ENCODE data around the gene MRPL57.
"Not testable (repeated sequence)": the region's sequence is repeated elsewhere in the genome, so short reads cannot be mapped to it uniquely, and the experiment has no call there.

Gene MRPL57

DNA sequence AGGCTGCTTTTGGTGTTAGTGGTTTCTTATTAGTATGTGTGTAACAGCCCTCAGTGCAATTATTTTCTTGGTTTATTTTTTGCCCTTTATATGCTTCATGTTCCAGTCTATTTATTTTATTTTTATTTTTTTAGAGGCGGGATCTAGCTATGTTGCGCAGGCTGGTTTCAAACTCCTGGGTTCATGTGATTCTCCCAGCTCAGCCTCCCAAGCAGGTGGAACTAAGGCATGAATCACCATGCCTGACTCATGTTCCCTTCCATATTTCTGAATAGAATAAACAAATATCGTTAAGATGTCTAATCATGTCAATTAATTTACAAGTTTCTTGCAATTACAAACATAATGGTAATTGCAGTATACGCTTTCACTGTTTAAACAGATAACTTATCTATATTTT, 11.8 kb upstream of the MRPL57 start:
- H3K27ac ChIP-seq, result no peak overlapping the region

DNA sequence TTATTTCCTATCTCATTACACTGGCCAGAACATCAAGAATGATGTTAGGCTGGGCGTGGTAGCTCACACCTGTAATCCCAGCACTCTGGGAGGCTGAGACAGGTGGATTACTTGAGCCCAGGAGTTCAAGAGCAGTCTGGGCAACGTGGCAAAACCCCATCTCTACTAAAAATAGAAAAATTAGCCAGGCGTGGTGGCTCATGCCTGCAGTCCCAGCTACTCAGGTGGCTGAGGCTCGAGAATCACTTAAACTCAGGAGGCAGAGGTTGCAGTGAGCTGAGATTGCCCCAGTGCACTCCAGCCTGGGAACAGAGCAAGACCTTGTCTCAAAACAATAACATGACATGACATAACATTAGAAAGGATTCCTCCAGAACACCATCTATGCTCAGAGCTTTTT, 10.9 kb upstream of the MRPL57 start:
- not testable (repeated sequence) for H3K27ac ChIP-seq

More for the DNA sequence above, 11.8 kb upstream of the MRPL57 start:
- TF ChIP-seq ZFX (IDR thresholded peaks at IDR 0.05; ENCODE audit: borderline replicate concordance), result no peak
- TF ChIP-seq, protein P1, sequence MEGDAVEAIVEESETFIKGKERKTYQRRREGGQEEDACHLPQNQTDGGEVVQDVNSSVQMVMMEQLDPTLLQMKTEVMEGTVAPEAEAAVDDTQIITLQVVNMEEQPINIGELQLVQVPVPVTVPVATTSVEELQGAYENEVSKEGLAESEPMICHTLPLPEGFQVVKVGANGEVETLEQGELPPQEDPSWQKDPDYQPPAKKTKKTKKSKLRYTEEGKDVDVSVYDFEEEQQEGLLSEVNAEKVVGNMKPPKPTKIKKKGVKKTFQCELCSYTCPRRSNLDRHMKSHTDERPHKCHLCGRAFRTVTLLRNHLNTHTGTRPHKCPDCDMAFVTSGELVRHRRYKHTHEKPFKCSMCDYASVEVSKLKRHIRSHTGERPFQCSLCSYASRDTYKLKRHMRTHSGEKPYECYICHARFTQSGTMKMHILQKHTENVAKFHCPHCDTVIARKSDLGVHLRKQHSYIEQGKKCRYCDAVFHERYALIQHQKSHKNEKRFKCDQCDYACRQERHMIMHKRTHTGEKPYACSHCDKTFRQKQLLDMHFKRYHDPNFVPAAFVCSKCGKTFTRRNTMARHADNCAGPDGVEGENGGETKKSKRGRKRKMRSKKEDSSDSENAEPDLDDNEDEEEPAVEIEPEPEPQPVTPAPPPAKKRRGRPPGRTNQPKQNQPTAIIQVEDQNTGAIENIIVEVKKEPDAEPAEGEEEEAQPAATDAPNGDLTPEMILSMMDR (IDR thresholded peaks at IDR 0.05), result no peak

DNA sequence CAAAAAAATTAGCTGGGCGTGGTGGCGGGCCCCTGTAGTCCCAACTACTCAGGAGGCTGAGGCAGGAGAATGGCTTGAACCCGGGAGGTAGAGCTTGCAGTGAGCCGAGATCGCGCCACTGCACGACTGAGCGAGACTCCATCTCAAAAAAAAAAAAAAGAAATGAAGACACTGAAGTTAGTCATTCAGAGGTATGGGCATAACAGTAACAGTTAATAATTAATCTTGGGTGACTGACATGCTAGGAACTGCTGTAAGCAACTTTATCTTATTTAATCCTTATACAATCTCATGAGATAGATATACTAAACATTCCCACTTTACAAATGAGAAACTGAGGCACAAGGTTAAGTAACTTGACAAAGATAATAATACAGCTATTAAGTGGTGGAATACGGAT, 5.0 kb upstream of the MRPL57 start:
- no peak overlapping the region for H3K27ac ChIP-seq
- TF ChIP-seq ZFX (IDR thresholded peaks at IDR 0.05; ENCODE audit: borderline replicate concordance), result no peak
- TF ChIP-seq, protein P1 (IDR thresholded peaks at IDR 0.05), result no peak

DNA sequence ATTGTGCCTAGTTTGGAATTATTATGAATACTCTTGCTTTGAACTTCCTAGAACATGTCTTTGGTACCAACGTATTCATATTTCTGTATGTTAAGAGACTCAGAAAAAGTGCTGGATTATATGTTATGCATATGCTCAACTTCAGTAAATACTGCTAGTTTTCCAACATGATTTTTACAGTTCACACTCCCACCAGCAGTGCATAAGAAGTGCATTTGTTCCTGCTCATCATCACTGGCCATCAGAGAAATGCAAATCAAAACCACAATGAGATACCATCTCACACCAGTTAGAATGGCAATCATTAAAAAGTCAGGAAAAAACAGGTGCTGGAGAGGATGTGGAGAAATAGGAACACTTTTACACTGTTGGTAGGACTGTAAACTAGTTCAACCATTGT, 2.7 kb upstream of the MRPL57 start:
- not testable (repeated sequence) for H3K27ac ChIP-seq

DNA sequence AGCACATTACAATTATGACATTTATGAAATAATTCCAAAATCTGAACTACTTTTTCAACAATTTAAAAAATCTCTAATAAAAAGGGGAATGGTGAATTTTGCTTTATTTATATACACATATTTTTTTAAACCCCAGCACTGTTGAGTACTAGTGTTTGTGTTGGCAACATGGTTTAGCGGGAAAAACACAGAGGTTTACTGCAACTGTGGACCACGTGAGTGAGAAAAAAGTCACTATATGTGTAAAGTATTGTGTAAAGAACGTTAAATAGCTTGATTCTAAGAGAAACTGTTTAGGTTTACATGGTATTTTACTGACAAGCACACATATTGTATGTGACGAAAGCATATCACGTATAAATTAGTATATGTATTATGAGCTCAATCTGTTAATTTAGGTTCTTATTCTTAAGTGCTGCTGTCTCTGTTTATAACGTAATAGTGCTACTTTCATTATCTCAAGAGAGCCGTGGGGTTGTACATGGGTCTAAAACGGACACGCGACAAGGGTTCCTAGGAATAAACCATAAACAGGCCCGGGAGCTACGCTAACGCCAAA, 723 bp upstream of the MRPL57 start:
- H3K27ac ChIP-seq, result peak overlapping the region; percentile 96
- TF ChIP-seq ZFX (IDR thresholded peaks at IDR 0.05; ENCODE audit: borderline replicate concordance), result no peak
- TF ChIP-seq, protein P1 (IDR thresholded peaks at IDR 0.05), result no peak

DNA sequence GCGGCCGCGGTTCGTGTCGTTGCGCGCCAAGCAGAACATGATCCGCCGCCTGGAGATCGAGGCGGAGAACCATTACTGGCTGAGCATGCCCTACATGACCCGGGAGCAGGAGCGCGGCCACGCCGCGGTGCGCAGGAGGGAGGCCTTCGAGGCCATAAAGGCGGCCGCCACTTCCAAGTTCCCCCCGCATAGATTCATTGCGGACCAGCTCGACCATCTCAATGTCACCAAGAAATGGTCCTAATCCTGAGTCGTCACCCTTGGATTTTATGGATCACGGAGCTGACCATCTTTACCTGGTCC, 475 bp downstream of the MRPL57 start:
- H3K27ac ChIP-seq, result peak overlapping the region; percentile 96
- TF ChIP-seq, protein P1 (IDR thresholded peaks at IDR 0.05), result no peak
- no peak for TF ChIP-seq ZFX (IDR thresholded peaks at IDR 0.05; ENCODE audit: borderline replicate concordance)

DNA sequence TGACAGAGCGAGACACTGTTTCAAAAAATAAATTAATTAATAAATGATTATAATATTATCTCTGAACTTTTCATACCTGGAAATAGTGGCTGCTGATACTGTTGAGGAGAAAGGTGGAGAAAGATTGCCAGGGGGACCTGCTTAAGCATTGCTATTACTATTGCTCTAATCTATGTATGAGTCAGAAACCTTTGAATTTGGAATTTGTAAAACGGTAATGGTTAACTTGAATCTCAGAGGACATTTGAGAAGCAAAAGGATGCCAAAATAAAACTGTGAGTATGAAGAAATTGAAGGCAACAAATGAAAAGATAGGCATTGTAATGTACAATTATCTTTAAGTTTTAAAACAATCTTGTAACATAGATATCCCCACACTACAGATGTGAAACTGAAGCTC, 5.2 kb downstream of the MRPL57 start:
- TF ChIP-seq ZFX (IDR thresholded peaks at IDR 0.05; ENCODE audit: borderline replicate concordance), result no peak
- TF ChIP-seq, protein P1 (IDR thresholded peaks at IDR 0.05), result no peak
- no peak overlapping the region for H3K27ac ChIP-seq

DNA sequence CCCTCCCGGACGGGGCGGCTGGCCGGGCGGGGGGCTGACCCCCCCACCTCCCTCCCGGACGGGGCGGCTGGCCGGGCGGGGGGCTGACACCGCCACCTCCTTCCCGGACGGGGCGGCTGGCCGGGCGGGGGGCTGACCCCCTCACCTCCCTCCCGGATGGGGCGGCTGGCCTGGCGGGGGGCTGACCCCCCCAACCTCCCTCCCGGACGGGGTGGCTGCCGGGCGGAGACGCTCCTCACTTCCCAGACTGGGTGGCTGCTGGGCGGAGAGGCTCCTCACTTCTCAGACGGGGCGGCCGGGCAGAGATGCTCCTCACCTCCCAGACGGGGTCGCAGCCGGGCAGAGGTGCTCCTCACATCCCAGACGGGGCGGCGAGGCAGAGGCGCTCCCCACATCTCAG, 10.0 kb downstream of the MRPL57 start:
- not testable (repeated sequence) for H3K27ac ChIP-seq

DNA sequence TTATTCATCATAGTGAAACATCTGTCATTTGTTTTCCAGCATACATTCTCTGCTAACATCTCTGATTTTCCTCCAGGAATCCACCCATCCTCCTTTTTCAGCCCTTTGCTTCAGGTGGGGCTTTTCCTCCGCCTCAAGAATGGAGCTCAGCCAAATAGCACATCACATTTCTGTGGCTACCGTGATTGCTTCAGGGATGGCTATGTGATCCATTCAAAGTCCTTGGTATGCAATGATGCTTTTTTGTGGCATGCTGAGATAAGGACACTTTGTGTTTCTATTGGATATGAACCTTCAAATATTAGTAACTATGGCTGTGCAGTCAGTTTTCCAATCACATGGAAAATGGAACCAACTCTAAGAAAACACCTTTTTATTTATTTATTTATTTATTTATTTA, 18.3 kb downstream of the MRPL57 start:
- H3K27ac ChIP-seq, result not testable (repeated sequence)

DNA sequence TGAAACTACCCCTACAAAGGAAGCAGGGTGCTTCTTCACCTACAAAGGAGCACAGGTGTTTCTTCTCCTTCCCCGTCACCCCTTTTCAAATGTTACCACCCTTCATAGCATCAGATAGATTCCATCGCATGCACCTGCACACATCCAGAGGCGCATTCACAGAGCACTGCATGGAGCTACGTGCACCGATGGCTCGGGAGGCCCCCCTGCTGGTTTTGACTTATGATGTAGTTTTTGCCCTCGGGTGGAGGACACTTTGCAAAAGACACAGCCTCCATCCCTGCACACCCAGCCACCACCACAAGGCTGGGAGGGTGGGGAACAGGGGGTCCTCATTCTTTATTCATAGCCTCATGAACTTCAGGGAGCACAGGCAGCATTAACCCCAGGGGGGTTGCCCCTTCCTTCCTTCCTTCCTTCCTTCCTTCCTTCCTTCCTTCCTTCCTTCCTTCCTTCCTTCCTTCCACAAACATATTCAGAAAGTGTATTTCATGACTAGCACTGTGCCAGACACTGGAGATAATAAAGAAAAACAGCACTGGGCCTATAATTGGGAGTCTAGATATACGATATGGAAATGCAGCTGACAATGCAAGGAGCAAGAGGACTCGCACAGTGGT, 21.3 kb downstream of the MRPL57 start:
- not testable (repeated sequence) for H3K27ac ChIP-seq

DNA sequence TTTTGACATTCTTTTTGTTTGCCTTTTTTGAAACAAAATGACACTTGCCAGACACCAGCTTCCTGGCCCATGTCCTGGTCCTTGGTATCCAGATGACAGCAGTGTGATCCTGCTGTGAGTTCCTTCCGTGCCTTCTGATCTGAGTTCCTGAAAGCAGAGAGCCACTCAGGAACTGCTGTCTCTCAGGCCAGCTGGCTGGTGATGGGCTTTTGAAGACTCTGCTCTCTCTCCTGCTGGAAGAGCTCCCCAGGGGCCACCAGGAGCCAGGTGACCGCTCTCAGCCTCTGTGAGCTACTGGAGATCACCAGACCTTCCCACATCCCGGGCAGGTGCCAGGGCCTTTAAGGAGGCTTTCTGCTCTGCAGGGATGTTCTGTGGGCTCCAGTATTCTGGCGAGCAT, 21.9 kb downstream of the MRPL57 start:
- not testable (repeated sequence) for H3K27ac ChIP-seq

DNA sequence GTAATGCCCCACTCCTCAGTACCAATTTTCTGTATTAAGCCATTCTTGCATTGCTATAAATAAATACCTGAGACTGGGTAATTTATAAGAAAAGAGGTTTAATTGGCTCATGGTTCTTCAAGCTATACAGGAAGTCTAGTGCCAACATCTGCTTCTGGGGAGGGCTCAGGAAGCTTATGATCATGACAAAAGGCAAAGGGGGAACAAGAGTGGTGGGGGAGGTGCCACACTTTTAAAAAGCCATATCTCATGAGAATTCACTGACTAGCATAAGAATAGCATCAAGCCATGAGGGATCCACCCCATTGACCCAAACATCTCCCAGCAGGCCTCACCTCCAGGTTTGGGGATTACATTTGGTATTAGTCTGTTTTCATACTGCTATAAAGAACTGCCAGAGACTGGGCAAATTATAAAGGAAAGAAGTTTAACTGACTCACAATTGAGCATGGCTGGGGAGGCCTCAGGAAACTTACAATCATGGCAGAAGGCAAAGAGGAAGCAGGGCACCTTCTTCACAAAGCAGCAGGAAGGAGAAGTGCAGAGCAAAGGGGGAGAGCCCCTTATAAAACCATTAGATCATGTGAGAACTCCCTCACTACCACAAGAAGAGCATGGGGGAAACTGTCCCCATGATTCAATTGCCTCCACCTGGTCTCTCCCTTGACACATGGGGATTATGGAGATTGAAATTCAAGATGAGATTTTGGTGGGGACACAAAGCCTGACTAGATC, 25.2 kb downstream of the MRPL57 start:
- not testable (repeated sequence) for H3K27ac ChIP-seq

Measured in 22Rv1 (cell line).